GM23338 (cell line): ENCODE results near the gene FYCO1. TPM values are rescaled to one million over a fixed set of nuclear protein-coding genes. Genes with fewer than 3 reads are reported as not detected.

Experiments used
- ATAC-seq: fragments of 200-7000 bp; cut with Tn5 transposase; 3 replicates; pipeline ENCODE4 v1.9.1; 2020
- DNase-seq: peaks from one replicate; pipeline ENCODE4 v3.0.0-alpha.2; 2015; ENCODE audit warnings: low spot score
- H2AFZ ChIP-seq: fragments of 200-600 bp; sonication (generic); 2 replicates; pipeline ENCODE4 v1.8.0; 2016; ENCODE audit warnings: antibody characterized with exemption, mild to moderate bottlenecking, moderate library complexity
- H3F3A ChIP-seq: fragments of 200-600 bp; sonication (generic); replicated peaks from 2 replicates; pipeline ENCODE4 v1.8.0; 2017; ENCODE audit warnings: antibody characterized with exemption, mixed run types, low read depth
- H3K27ac ChIP-seq: fragments of 200-600 bp; sonication (generic); 2 replicates; pipeline ENCODE4 v1.6.1; 2016; ENCODE audit warnings: low read depth
- H3K27me3 ChIP-seq: fragments of 200-600 bp; sonication (generic); 2 replicates; pipeline ENCODE4 v1.8.0; 2016; ENCODE audit warnings: mild to moderate bottlenecking, mixed run types, moderate library complexity; ENCODE audit not compliant: insufficient read depth
- H3K36me3 ChIP-seq: fragments of 200-600 bp; sonication (generic); 2 replicates; pipeline ENCODE4 v1.8.0; 2016; ENCODE audit warnings: mild to moderate bottlenecking; ENCODE audit not compliant: insufficient read depth
- H3K4me1 ChIP-seq: fragments of 200-600 bp; sonication (generic); 2 replicates; pipeline ENCODE4 v1.8.0; 2016; ENCODE audit warnings: mild to moderate bottlenecking, moderate library complexity; ENCODE audit not compliant: insufficient read depth
- H3K4me2 ChIP-seq: fragments of 200-600 bp; sonication (generic); 2 replicates; pipeline ENCODE4 v1.7.1; 2017; ENCODE audit warnings: mixed run types
- H3K4me3 ChIP-seq: fragments of 200-600 bp; sonication (generic); 2 replicates; pipeline ENCODE4 v1.6.1; 2016; ENCODE audit warnings: mixed run types
- H3K79me2 ChIP-seq: fragments of 200-600 bp; sonication (generic); replicated peaks from 2 replicates; pipeline ENCODE4 v1.8.0; 2017; ENCODE audit warnings: mild to moderate bottlenecking; ENCODE audit not compliant: insufficient read depth
- H3K9me2 ChIP-seq: fragments of 200-600 bp; sonication (generic); 2 replicates; pipeline ENCODE4 v1.8.0; 2017; ENCODE audit not compliant: insufficient read depth
- H4K20me1 ChIP-seq: fragments of 200-600 bp; sonication (generic); replicated peaks from 2 replicates; pipeline ENCODE4 v1.8.0; 2017; ENCODE audit warnings: mild to moderate bottlenecking; ENCODE audit not compliant: insufficient read depth
- H3K27ac Mint-ChIP-seq: 2 replicates; pipeline ENCODE4 v1.8.0; 2020; ENCODE audit warnings: inconsistent platforms, mild to moderate bottlenecking, moderate library complexity, mixed read lengths
- H3K27me3 Mint-ChIP-seq: 3 replicates; pipeline ENCODE4 v1.8.0; 2022; ENCODE audit warnings: low read depth, mild to moderate bottlenecking, moderate library complexity, mixed read lengths, inconsistent platforms; ENCODE audit not compliant: insufficient read depth, poor library complexity
- H3K36me3 Mint-ChIP-seq: 3 replicates; pipeline ENCODE4 v1.8.0; 2021; ENCODE audit warnings: low read depth, mild to moderate bottlenecking, inconsistent platforms, moderate library complexity, mixed read lengths
- H3K4me1 Mint-ChIP-seq: 3 replicates; pipeline ENCODE4 v1.8.0; 2020; ENCODE audit warnings: mild to moderate bottlenecking, inconsistent platforms, mixed read lengths
- H3K4me3 Mint-ChIP-seq: 3 replicates; pipeline ENCODE4 v1.8.0; 2021; ENCODE audit warnings: moderate library complexity, mild to moderate bottlenecking, inconsistent platforms, mixed read lengths
- H3K9me3 Mint-ChIP-seq: 3 replicates; pipeline ENCODE4 v1.8.0; 2020; ENCODE audit warnings: moderate library complexity, mild to moderate bottlenecking, inconsistent platforms, mixed read lengths
- CREB1 ChIP-seq: fragments of 250-450 bp; sonication (Bioruptor Pico); IDR thresholded peaks from 2 replicates; pipeline ENCODE4 v1.5.0; 2020; ENCODE audit warnings: low read depth, mild to moderate bottlenecking, moderate library complexity
- CTCF ChIP-seq, 2 experiments: fragments of 200-600 bp in 1 of 2; sonication (generic) in 1 of 2; conservative IDR thresholded peaks; 2 replicates each; pipeline versions ENCODE4 v1.5.1 to v1.6.1; 2016 to 2017; ENCODE audit warnings: antibody characterized with exemption in 2 of 2, low read depth in 2 of 2, mild to moderate bottlenecking in 2 of 2, moderate library complexity in 1 of 2
- EZH2 ChIP-seq: fragments of 200-600 bp; sonication (generic); IDR thresholded peaks from one replicate; pipeline ENCODE4 v1.8.0; 2017; ENCODE audit warnings: antibody characterized with exemption, mild to moderate bottlenecking, low read depth; ENCODE audit not compliant: unreplicated experiment
- EZH2phosphoT487 ChIP-seq: fragments of 200-600 bp; sonication (generic); IDR thresholded peaks from one replicate; pipeline ENCODE4 v1.8.1; 2018; ENCODE audit warnings: antibody characterized with exemption; ENCODE audit not compliant: unreplicated experiment
- JUNB ChIP-seq: IDR thresholded peaks from one replicate; pipeline ENCODE4 v1.6.1; 2016; ENCODE audit warnings: antibody characterized with exemption; ENCODE audit not compliant: unreplicated experiment
- POLR2AphosphoS5 ChIP-seq: IDR thresholded peaks from 2 replicates; pipeline ENCODE4 v1.6.1; 2016; ENCODE audit warnings: antibody characterized with exemption, low read depth
- REST ChIP-seq: IDR thresholded peaks from one replicate; pipeline ENCODE4 v1.6.1; 2018; ENCODE audit warnings: antibody characterized with exemption; ENCODE audit not compliant: unreplicated experiment
- STAT1 ChIP-seq: IDR thresholded peaks from one replicate; pipeline ENCODE4 v1.6.1; 2016; ENCODE audit warnings: antibody characterized with exemption; ENCODE audit not compliant: unreplicated experiment
- ZNF114 ChIP-seq: fragments of 250-450 bp; sonication (Bioruptor Pico); IDR thresholded peaks from 2 replicates; pipeline ENCODE4 v1.5.0; 2020; ENCODE audit warnings: mild to moderate bottlenecking, moderate library complexity
- ZNF331 ChIP-seq: fragments of 250-450 bp; sonication (Bioruptor Pico); IDR thresholded peaks from 2 replicates; pipeline ENCODE4 v1.5.0; 2020; ENCODE audit warnings: low read depth, mild to moderate bottlenecking, moderate library complexity
- ZNF462 ChIP-seq: fragments of 250-450 bp; sonication (Bioruptor Pico); IDR thresholded peaks from 2 replicates; pipeline ENCODE4 v1.5.0; 2020; ENCODE audit warnings: mild to moderate bottlenecking, moderate library complexity
- polyA plus RNA-seq: library from polyadenylated mRNA; unstranded; fragments of >200 nt; fragmentation: Nextera tagmentation; extraction: Ambion mirVana; gene quantifications from 2 replicates; pipeline ENCODE4 v1.2.1, GENCODE V29; 2016
- total RNA-seq: library from RNA; depleted of rRNA; stranded (reverse); fragments of >200 nt; shearing (Covaris generic); gene quantifications from 2 replicates; pipeline ENCODE4 v1.2.3, GENCODE V29; 2014

Gene FYCO1
- total and polyA plus RNA-seq, 2 experiments from 2014 or later, result 4.5 to 17.2 TPM

GRCh38 chr3:46025139-46025538 is 29.5 kb upstream of the FYCO1 start:
- Histone ChIP-seq H3K4me1 (no peaks in the 10 kb centered on the region), H3K27ac (no peak overlapping the region), H4K20me1 (no peaks in the 10 kb centered on the region), H2AFZ (no peak overlapping the region), H3K4me2 (no peak overlapping the region), H3K9me2 (no peaks in the 10 kb centered on the region), H3K79me2 (no peaks in the 10 kb centered on the region), H3K27me3 (no peaks in the 10 kb centered on the region), H3K4me3 (no peak overlapping the region), H3K36me3 (0 out of 2 replicates have a peak, but pooled peaks cover 8% of the 10 kb centered on the region), H3F3A (no peaks in the 10 kb centered on the region)
- peaks cover 36% of the 10 kb centered on the region for H3K9me3 Mint-ChIP-seq
- no peak for DNase-seq
- H3K4me1 Mint-ChIP-seq, result no peaks in the 10 kb centered on the region
- H3K4me3 Mint-ChIP-seq, result no peak overlapping the region
- TF ChIP-seq EZH2, result no peak
- TF ChIP-seq STAT1, result no peak
- no peak for TF ChIP-seq JUNB
- H3K36me3 Mint-ChIP-seq, result peaks cover 7% of the 10 kb centered on the region
- ATAC-seq, result no peak
- peaks cover 5% of the 10 kb centered on the region for H3K27me3 Mint-ChIP-seq
- H3K27ac Mint-ChIP-seq, result no peak overlapping the region

GRCh38 chr3:46024131-46024530 is 28.5 kb upstream of the FYCO1 start:
- Mint-ChIP-seq H3K9me3 (peaks cover 26% of the 10 kb centered on the region), H3K27me3 (peaks cover 9% of the 10 kb centered on the region), H3K36me3 (peaks cover 7% of the 10 kb centered on the region; the same call in 2 of the 3 replicates), H3K27ac (no peak overlapping the region), H3K4me1 (no peaks in the 10 kb centered on the region), H3K4me3 (no peak overlapping the region)
- Histone ChIP-seq H3K27ac (no peak overlapping the region), H3K4me2 (no peak overlapping the region), H4K20me1 (no peaks in the 10 kb centered on the region), H3K4me3 (no peak overlapping the region), H3K4me1 (no peaks in the 10 kb centered on the region), H3K27me3 (no peaks in the 10 kb centered on the region), H3K36me3 (0 out of 2 replicates have a peak, but pooled peaks cover 8% of the 10 kb centered on the region), H3F3A (no peaks in the 10 kb centered on the region), H3K9me2 (0 out of 2 replicates have a peak, but pooled peaks cover 7% of the 10 kb centered on the region), H3K79me2 (no peaks in the 10 kb centered on the region), H2AFZ (no peak overlapping the region)
- DNase-seq (no peak), ATAC-seq (no peak)
- no peak for TF ChIP-seq EZH2phosphoT487
- TF ChIP-seq POLR2AphosphoS5, result no peak
- no peak for TF ChIP-seq CTCF (conservative IDR thresholded peaks at IDR 0.05; ENCODE audit: low read depth in 2 of 2)
- TF ChIP-seq REST, result no peak
- no peak for TF ChIP-seq ZNF462 (CRISPR knock-in tag)
- TF ChIP-seq EZH2, result no peak
- no peak for TF ChIP-seq ZNF331
- no peak for TF ChIP-seq ZNF114 (CRISPR knock-in tag)
- TF ChIP-seq CREB1, result no peak
- TF ChIP-seq STAT1, result no peak
